Activated naive CD8-positive, alpha-beta T cell treated with anti-CD3 and anti-CD28 coated beads, Interleukin-2, amount 10 ng/mL, durations not matched to agents 7 days and 5 days (primary cell): ENCODE results near the gene AFG1L. TPM values are rescaled to one million over a fixed set of nuclear protein-coding genes. Genes with fewer than 3 reads are reported as not detected.
"Not testable (repeated sequence)": the region's sequence is repeated elsewhere in the genome, so short reads cannot be mapped to it uniquely, and the experiment has no call there.

Source experiments
- ATAC-seq: fragments of 150-1000 bp; cut with Tn5 transposase; one replicate; pipeline ENCODE4 v1.10.0; 2021; ENCODE audit warnings: low read depth, moderate library complexity
- POLR2A ChIA-PET: fragments of 350-600 bp; sonication (Branson Sonifier 250); formaldehyde crosslinking; loops from one replicate; lab custom pipeline; 2021; ENCODE audit warnings: antibody characterized with exemption; lab: Charles Lee
- DNase-seq: peaks from one replicate; pipeline ENCODE4 v3.0.0; 2021
- H3K27ac Mint-ChIP-seq: one replicate; pipeline ENCODE4 v1.8.0; 2022; ENCODE audit warnings: mild to moderate bottlenecking, mixed read lengths
- H3K27me3 Mint-ChIP-seq: one replicate; pipeline ENCODE4 v1.8.0; 2022; ENCODE audit warnings: mild to moderate bottlenecking, moderate library complexity, mixed read lengths
- H3K36me3 Mint-ChIP-seq: one replicate; pipeline ENCODE4 v1.8.0; 2021; ENCODE audit warnings: mild to moderate bottlenecking, mixed read lengths
- H3K4me1 Mint-ChIP-seq: one replicate; pipeline ENCODE4 v1.8.0; 2021; ENCODE audit warnings: mixed read lengths
- H3K4me3 Mint-ChIP-seq: one replicate; pipeline ENCODE4 v1.8.0; 2022; ENCODE audit warnings: mild to moderate bottlenecking, moderate library complexity, mixed read lengths
- H3K9me3 Mint-ChIP-seq: one replicate; pipeline ENCODE4 v1.8.0; 2021; ENCODE audit warnings: mixed read lengths
- total RNA-seq, 2 experiments: library from RNA; stranded (reverse); gene quantifications; one replicate each; pipeline ENCODE4 v1.2.3, GENCODE V29; 2021

The AFG1L gene
- total RNA-seq, 2 experiments from 2014 or later: 4.9 to 5.5 TPM

GRCh38 chr6:108295676-108296075 is 822 bp downstream of the AFG1L start:
- DNase-seq (no peak), ATAC-seq (no peak)
- H3K27ac Mint-ChIP-seq: peak overlapping the region; percentile 100
- peaks cover 1% of the 10 kb centered on the region for H3K36me3 Mint-ChIP-seq
- H3K27me3 Mint-ChIP-seq: peaks cover 7% of the 10 kb centered on the region
- peak overlapping the region; percentile 95 for H3K4me3 Mint-ChIP-seq
- H3K9me3 Mint-ChIP-seq: no peaks in the 10 kb centered on the region
- POLR2A ChIA-PET: interaction anchor here (0.6 to 2.5 kb wide), 5 partner anchors 27 to 836 kb away, joined by 3 to 32 read pairs (median 3); partner anchors contain the start of genes PDSS2 and SNX3
- H3K4me1 Mint-ChIP-seq: peaks cover 24% of the 10 kb centered on the region

- H3K27ac Mint-ChIP-seq: no peak overlapping the region
- POLR2A ChIA-PET: no interaction called here
- no peaks in the 10 kb centered on the region for H3K27me3 Mint-ChIP-seq
- H3K36me3 Mint-ChIP-seq: no peaks in the 10 kb centered on the region
- ATAC-seq (no peak), DNase-seq (no peak)
- no peak overlapping the region for H3K4me3 Mint-ChIP-seq
- H3K9me3 Mint-ChIP-seq: no peaks in the 10 kb centered on the region
- H3K4me1 Mint-ChIP-seq: peaks cover 12% of the 10 kb centered on the region
Measured at GRCh38 chr6:108302386-108302785, 7.5 kb downstream of the AFG1L start.

- Mint-ChIP-seq H3K36me3 (no peaks in the 10 kb centered on the region), H3K4me3 (no peak overlapping the region), H3K27me3 (no peaks in the 10 kb centered on the region), H3K4me1 (peaks cover 7% of the 10 kb centered on the region), H3K9me3 (no peaks in the 10 kb centered on the region), H3K27ac (no peak overlapping the region)
- no peak for ATAC-seq
- no peak for DNase-seq
- POLR2A ChIA-PET: no interaction called here
Measured at GRCh38 chr6:108304646-108305045, 9.8 kb downstream of the AFG1L start.

- ATAC-seq, H3K4me1 Mint-ChIP-seq: not testable (repeated sequence)
Measured at GRCh38 chr6:108308641-108309040, 13.8 kb downstream of the AFG1L start.

GRCh38 chr6:108309844-108310243 is 15.0 kb downstream of the AFG1L start:
- Mint-ChIP-seq H3K4me1 (peaks cover 7% of the 10 kb centered on the region), H3K27me3 (no peaks in the 10 kb centered on the region), H3K36me3 (peaks cover 2% of the 10 kb centered on the region), H3K9me3 (no peaks in the 10 kb centered on the region), H3K27ac (no peak overlapping the region), H3K4me3 (no peak overlapping the region)
- ATAC-seq (no peak), DNase-seq (no peak)
- POLR2A ChIA-PET: no interaction called here

More at GRCh38 chr6:108308641-108309040, 13.8 kb downstream of the AFG1L start:
- H3K27ac Mint-ChIP-seq, H3K27me3 Mint-ChIP-seq, H3K4me3 Mint-ChIP-seq, H3K36me3 Mint-ChIP-seq, H3K9me3 Mint-ChIP-seq, DNase-seq, POLR2A ChIA-PET: not testable (repeated sequence)

- no peak for ATAC-seq
- no peaks in the 10 kb centered on the region for H3K9me3 Mint-ChIP-seq
- DNase-seq: no peak
- POLR2A ChIA-PET: no interaction called here
- no peak overlapping the region for H3K4me3 Mint-ChIP-seq
- H3K27ac Mint-ChIP-seq: no peak overlapping the region
- H3K27me3 Mint-ChIP-seq: no peaks in the 10 kb centered on the region
- peaks cover 7% of the 10 kb centered on the region for H3K4me1 Mint-ChIP-seq
- peaks cover 2% of the 10 kb centered on the region for H3K36me3 Mint-ChIP-seq
Measured at GRCh38 chr6:108312605-108313004, 17.8 kb downstream of the AFG1L start.

- POLR2A ChIA-PET: no interaction called here
- no peaks in the 10 kb centered on the region for H3K4me1 Mint-ChIP-seq
- H3K4me3 Mint-ChIP-seq: no peak overlapping the region
- no peaks in the 10 kb centered on the region for H3K27me3 Mint-ChIP-seq
- ATAC-seq: no peak
- no peak for DNase-seq
- no peaks in the 10 kb centered on the region for H3K36me3 Mint-ChIP-seq
- no peaks in the 10 kb centered on the region for H3K9me3 Mint-ChIP-seq
- no peak overlapping the region for H3K27ac Mint-ChIP-seq
Measured at GRCh38 chr6:108321253-108321747, 26.4 kb downstream of the AFG1L start.

GRCh38 chr6:108322728-108323127 is 27.9 kb downstream of the AFG1L start:
- H3K4me1 Mint-ChIP-seq: no peaks in the 10 kb centered on the region
- no peaks in the 10 kb centered on the region for H3K27me3 Mint-ChIP-seq
- POLR2A ChIA-PET: no interaction called here
- H3K4me3 Mint-ChIP-seq: no peak overlapping the region
- DNase-seq: no peak
- peaks cover 6% of the 10 kb centered on the region for H3K36me3 Mint-ChIP-seq
- no peak overlapping the region for H3K27ac Mint-ChIP-seq
- H3K9me3 Mint-ChIP-seq: no peaks in the 10 kb centered on the region
- no peak for ATAC-seq

- POLR2A ChIA-PET: no interaction called here
- no peak overlapping the region for H3K4me3 Mint-ChIP-seq
- peaks cover 9% of the 10 kb centered on the region for H3K36me3 Mint-ChIP-seq
- DNase-seq: no peak
- no peaks in the 10 kb centered on the region for H3K9me3 Mint-ChIP-seq
- no peaks in the 10 kb centered on the region for H3K27me3 Mint-ChIP-seq
- no peak overlapping the region for H3K27ac Mint-ChIP-seq
- H3K4me1 Mint-ChIP-seq: no peaks in the 10 kb centered on the region
- no peak for ATAC-seq
Measured at GRCh38 chr6:108323710-108324466, 29.0 kb downstream of the AFG1L start.

GRCh38 chr6:108330221-108330785 is 35.4 kb downstream of the AFG1L start:
- H3K27ac Mint-ChIP-seq, ATAC-seq, H3K9me3 Mint-ChIP-seq, DNase-seq, H3K27me3 Mint-ChIP-seq, H3K4me3 Mint-ChIP-seq, POLR2A ChIA-PET, H3K4me1 Mint-ChIP-seq: not testable (repeated sequence)
- H3K36me3 Mint-ChIP-seq: peaks cover 14% of the 10 kb centered on the region

- POLR2A ChIA-PET: no interaction called here
- Mint-ChIP-seq H3K4me1 (no peaks in the 10 kb centered on the region), H3K9me3 (no peaks in the 10 kb centered on the region), H3K27ac (no peak overlapping the region), H3K4me3 (no peak overlapping the region), H3K36me3 (peaks cover 14% of the 10 kb centered on the region), H3K27me3 (no peaks in the 10 kb centered on the region)
- no peak for DNase-seq
- no peak for ATAC-seq
Measured at GRCh38 chr6:108330806-108331205, 36.0 kb downstream of the AFG1L start.

GRCh38 chr6:108331982-108332381 is 37.1 kb downstream of the AFG1L start:
- Mint-ChIP-seq H3K27ac (no peak overlapping the region), H3K9me3 (no peaks in the 10 kb centered on the region), H3K36me3 (peaks cover 14% of the 10 kb centered on the region), H3K27me3 (no peaks in the 10 kb centered on the region), H3K4me3 (no peak overlapping the region), H3K4me1 (no peaks in the 10 kb centered on the region)
- ATAC-seq (no peak), DNase-seq (no peak)
- POLR2A ChIA-PET: no interaction called here

- Mint-ChIP-seq H3K4me3 (no peak overlapping the region), H3K27me3 (no peaks in the 10 kb centered on the region), H3K36me3 (no peaks in the 10 kb centered on the region), H3K9me3 (no peaks in the 10 kb centered on the region), H3K27ac (no peak overlapping the region), H3K4me1 (no peaks in the 10 kb centered on the region)
- POLR2A ChIA-PET: no interaction called here
- ATAC-seq: no peak
- no peak for DNase-seq
Measured at GRCh38 chr6:108336971-108337370, 42.1 kb downstream of the AFG1L start.

- H3K27me3 Mint-ChIP-seq: no peaks in the 10 kb centered on the region
- no peak overlapping the region for H3K4me3 Mint-ChIP-seq
- no peak overlapping the region for H3K27ac Mint-ChIP-seq
- no peak for ATAC-seq
- POLR2A ChIA-PET: no interaction called here
- no peak for DNase-seq
- H3K9me3 Mint-ChIP-seq: no peaks in the 10 kb centered on the region
- no peaks in the 10 kb centered on the region for H3K4me1 Mint-ChIP-seq
- no peaks in the 10 kb centered on the region for H3K36me3 Mint-ChIP-seq
Measured at GRCh38 chr6:108337721-108338120, 42.9 kb downstream of the AFG1L start.
